Hematopoietic multipotent progenitor cell treated with erythropoietin and hydrocortisone succinate and interleukin-3 and kit ligand, for 15 days (in vitro differentiated cells): ENCODE measurements around the gene PIP5K1B.

Source experiments
- DNase-seq: peaks from one replicate; pipeline ENCODE4 v3.0.0-alpha.2; 2015; ENCODE audit warnings: low spot score

PIP5K1B gene

DNA sequence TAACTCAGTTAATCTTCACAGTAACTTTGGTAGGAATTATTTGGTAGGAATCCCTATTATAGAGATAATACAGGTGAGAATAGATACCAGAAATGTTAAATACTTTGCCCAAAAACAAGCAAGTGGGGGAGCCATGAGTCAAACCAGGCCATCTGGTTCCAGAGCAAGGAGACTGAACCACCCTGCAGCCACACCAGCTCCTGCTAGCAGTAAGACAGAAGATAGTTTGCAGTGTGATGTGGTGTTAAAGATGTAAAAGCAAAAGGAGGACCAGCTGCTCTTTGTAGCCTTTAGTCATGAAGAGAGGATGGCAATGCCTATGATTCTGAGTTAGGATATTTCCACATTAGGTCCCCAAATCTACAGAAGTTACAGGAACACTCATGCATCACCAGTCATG, 207.5 kb downstream of the PIP5K1B start:
- no peak for DNase-seq

DNA sequence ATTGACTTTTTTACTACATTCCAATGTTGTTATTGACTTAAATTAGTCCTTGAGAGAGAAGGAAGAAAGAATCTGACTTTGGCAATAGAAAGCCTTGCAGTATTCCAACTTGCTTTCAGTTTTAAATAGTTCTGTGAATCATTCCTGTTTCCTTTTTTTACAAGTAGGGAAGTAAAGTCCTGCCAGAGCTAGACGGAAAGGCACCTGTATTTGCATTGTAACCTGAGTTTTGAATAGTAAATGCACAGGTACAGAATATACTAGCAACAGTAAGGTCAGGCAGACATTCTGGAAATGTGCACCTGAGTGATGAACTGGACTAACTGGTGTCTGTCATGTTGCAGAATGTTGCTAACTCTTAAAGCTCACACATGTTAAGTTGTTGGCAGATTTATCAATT, 208.0 kb downstream of the PIP5K1B start:
- no peak for DNase-seq

DNA sequence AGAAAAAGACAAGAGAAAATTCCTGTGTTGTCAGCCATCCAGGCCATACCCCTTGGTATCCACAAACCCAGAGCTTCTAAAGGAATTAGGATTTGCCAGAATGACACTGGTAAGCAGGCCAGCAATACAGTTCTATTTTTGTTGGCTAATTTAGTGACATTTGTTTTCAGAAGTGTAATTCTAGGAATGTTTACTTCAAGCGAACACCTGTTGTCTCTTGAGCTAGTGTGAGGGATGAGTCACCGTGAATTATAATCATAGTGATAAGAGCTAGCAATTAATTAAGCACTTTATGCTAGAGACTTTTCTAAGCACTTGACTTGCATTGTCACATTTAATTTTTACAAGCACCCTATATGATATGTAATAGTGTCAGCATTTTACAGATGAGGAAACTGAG, 209.7 kb downstream of the PIP5K1B start:
- DNase-seq, result no peak

DNA sequence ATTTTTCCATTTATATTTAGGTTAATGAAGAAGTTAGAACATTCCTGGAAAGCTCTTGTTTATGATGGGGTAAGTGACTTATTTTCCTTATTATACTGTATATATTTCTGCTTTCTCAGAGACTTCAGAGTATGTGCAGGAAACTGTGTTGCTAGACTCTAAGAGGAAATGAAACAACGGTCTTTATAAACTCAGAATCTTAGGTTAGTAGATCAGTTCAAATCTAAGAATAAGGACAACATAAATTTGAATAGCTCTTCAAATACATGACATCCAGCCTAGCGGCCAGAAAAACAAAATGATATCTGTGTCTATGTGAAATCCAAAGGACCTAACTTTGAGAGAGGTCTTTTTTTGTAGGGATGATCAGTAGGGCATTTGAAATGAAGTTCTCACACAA, 214.6 kb downstream of the PIP5K1B start:
- DNase-seq, result no peak

- DNase-seq, result no peak
Observed at GRCh38 chr9:68920921-68921320, 215.9 kb downstream of the PIP5K1B start.

GRCh38 chr9:68923480-68923879, 218.4 kb downstream of the PIP5K1B start:
- no peak for DNase-seq

- DNase-seq, result peak; percentile 10
Observed at GRCh38 chr9:68925175-68925574, 220.1 kb downstream of the PIP5K1B start.

GRCh38 chr9:68927165-68927564, 222.1 kb downstream of the PIP5K1B start:
- DNase-seq, result no peak

GRCh38 chr9:68931821-68932220, 226.8 kb downstream of the PIP5K1B start:
- no peak for DNase-seq

- DNase-seq, result no peak
Observed at GRCh38 chr9:68932458-68932857, 227.4 kb downstream of the PIP5K1B start.

DNA sequence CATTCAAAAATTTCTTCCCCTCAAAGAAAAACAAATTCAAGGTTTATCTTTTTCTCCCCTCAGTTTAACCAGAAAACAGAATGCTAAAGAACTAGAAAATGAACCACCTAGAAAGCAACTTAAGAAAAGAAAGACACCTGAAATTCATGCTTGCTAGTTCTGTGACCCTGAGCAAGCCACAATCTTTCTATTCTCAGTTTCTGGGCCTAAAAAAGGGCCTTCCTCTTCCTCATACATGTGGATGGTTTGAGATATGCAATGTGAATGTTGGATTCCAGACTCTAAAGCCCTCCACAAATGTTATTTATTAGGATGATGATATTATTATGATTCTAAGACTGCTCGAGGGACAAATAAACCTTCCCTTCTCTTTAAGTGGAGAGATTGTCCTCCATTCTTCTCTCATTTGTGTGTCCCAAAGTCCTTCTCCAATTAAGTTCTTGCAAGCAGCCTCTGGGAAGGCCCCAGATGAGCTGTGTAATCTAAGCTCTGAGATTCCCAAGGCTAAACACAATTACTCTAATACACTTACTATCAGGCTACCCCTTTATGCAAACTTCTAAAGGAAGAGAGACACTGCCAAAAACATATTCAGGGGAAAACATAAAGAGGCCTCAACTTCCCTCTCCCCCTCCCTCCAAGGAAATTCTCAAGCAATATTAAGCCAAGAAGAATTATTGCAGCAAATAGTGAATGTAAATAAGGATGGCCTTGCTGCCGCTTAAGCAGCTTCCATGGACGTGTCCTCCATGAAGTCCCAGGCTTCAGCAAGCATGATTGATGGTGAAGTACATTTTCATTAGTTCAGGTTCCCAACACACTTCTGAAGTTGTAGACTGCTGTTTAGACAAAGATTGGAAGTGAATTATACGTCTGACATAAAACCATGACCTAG, 228.6 kb downstream of the PIP5K1B start:
- no peak for DNase-seq

DNA sequence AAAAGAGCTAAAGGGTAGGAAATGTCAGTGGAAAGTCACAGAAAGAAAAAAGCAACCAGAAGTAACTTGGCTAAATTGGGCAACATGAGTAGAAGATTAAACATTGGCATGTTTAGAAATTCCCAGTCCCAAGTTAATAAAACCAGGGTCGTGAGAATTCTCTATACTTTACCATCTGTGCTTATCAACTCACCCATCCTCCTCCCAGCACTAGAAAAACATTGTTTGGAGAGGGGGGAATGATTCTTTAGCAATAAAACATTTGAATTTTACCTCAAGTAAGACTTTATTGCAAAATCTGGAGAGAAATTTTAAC, 229.2 kb downstream of the PIP5K1B start:
- no peak for DNase-seq

DNA sequence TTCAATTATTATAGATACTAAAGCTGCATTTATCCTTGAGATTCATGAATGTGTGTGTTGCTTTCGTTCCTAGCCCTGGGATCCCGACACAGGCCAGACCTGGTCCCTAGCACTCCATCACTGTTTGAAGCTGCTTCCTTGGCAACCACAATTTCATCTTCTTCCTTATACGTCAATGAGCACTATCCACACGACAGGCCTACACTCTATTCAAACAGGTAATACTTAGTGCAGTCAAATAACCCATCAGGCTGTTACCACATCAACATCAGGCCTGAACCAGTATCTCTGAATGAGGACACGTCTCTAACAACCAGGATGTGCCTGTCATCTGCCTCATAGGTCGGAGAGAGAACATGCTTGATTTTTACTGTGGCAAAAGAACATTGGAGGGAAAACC, 235.5 kb downstream of the PIP5K1B start:
- DNase-seq, result no peak

- no peak for DNase-seq
Observed at GRCh38 chr9:68941780-68942459, 236.9 kb downstream of the PIP5K1B start.

- DNase-seq, result no peak
Observed at GRCh38 chr9:68942790-68943189, 237.8 kb downstream of the PIP5K1B start.

DNA sequence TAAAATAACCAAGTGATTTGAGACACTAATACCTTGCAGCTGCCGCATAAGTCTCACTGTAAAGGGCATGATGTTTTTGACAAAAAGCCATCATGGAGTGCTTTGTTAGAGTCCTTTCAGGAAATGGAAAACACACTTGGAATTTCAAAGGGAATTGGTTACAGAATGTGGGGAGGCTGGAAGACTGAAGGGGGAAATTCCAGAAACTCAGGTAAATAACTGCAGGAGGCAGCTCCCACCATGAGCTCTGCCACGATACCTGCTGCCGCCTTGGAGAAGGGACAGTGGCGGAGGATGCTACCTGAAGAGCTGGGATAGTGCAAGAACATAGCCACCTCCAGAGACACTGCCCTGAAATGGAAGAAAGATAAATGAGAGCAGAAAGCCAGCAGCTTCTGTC, 242.0 kb downstream of the PIP5K1B start:
- DNase-seq, result no peak

DNA sequence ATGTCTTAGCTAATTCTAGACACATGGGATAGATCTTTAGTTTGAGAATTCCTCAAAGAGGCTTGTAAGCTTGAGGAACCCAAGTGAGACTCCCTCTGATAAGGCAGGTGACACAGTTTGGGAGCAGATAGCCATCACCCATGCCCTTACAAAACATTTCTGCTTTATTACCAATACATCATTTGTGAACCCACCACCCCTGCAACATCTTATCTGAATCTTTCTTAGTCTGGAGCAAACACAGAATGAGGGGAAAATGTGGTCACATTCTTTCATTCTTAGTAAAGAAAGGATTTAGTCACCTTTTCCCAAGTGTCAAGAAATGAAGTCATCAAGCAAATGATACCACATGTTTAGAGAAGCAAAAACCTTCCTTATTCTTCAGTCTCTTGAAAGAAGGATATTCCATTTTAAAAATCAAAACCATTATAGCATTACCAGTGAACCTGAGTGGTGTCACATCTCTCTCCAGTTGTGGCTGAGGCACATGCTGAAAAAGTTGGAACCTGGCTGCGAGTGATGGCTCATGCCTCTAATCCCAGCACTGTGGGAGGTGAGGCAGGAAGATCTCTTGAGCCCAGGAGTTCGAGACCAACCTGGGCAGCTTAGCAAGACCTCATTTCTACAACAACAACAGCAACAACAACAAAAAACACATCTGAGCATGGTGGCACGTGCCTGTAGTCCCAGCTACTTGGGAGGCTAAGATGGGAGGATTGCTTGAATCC, 243.0 kb downstream of the PIP5K1B start:
- DNase-seq, result no peak

- peak; percentile 35 for DNase-seq
Observed at GRCh38 chr9:68949271-68950000, 244.4 kb downstream of the PIP5K1B start.

- DNase-seq, result no peak
Observed at GRCh38 chr9:68950188-68950587, 245.1 kb downstream of the PIP5K1B start.

GRCh38 chr9:68950689-68951088, 245.6 kb downstream of the PIP5K1B start:
- DNase-seq, result no peak

DNA sequence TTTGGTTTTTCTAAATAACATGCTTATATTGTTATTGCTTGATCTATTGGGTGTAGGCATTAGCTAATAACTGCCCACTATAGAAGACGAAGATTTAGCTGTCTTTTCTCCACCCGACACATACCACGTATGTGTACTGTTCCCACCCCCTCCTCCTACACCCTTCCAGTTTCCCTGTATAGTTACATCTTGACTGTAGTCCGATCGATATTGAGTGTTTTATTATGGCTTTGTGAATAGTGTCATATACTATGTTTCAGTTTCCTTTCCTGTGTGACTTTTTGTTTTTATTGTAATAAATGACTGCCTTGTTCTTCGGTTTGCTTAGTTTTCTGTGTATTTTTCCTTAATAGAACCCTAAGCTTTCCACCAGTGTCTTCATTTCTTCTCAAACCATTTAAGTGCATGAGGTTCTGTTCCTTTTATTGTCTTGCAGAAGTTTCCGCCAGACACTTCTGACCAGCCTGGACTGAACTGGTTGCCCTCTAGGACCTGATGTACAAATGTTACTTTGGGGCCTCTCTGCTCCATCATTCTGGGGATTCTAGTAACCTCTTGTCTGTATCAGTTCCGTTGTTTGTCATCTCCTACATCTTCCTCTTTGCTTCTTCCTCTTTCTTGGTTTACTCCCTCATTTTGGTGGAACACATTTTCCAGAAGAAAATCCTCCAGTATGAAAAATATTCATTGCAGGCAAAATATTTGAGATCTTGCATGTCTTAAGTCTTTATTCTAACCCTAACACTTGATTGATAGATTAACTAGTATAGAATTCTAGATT, 247.0 kb downstream of the PIP5K1B start:
- no peak for DNase-seq

GRCh38 chr9:68953771-68954170, 248.7 kb downstream of the PIP5K1B start:
- DNase-seq, result no peak
